Measurements from ENCODE around the gene ODF4. TPM values are rescaled to one million over a fixed set of nuclear protein-coding genes. Genes with fewer than 3 reads are reported as not detected.

ODF4 gene
- total and polyA plus RNA-seq, 10 of the 15 experiments (the other 5 are each of a cell fraction or from before 2014, with no cell fraction given) = not detected

GRCh38 chr17:8341456-8341855 lies 1.8 kb downstream of the ODF4 start:
- H3K4me3 ChIP-seq = no peak overlapping the region
- H3K9ac ChIP-seq (ENCODE audit: control insufficient read depth, insufficient read depth, low read length) = no peak overlapping the region
- in situ Hi-C loops (cut with MboI) (no loop called here), intact Hi-C loops (cut with micrococcal nuclease; ENCODE audit: unreplicated experiment) (no loop called here)
- H3K36me3 ChIP-seq (ENCODE audit: control insufficient read depth in 2 of 2, insufficient read depth in 2 of 2, low read length in 1 of 2) = no peaks in the 10 kb centered on the region
- ATAC-seq (no peak), DNase-seq (ENCODE audit: low read depth, low spot score) (no peak), FAIRE-seq (no peak)
- no peak overlapping the region for H3K4me2 ChIP-seq (ENCODE audit: control insufficient read depth, insufficient read depth)
- no peaks in the 10 kb centered on the region for H4K20me1 ChIP-seq (ENCODE audit: control insufficient read depth, insufficient read depth)
- ChIA-PET RAD21 (ENCODE audit: unreplicated experiment) (no interaction called here), POLR2A (no interaction called here), SMC1A (ENCODE audit: uncharacterized antibody, unreplicated experiment) (interaction anchor here (1.6 kb wide), 1 partner anchor 19 kb away, joined by 3 read pairs; no protein-coding TSS in a partner anchor), CTCF (interaction anchor here (0.5 kb wide), 1 partner anchor 1458 kb away, joined by 5 read pairs; no protein-coding TSS in a partner anchor)
- WGBS (ENCODE audit: insufficient coverage, insufficient replicate concordance, low lambda C conversion rate, missing lambda C conversion rate) = 28% methylated on average over 4 of the region's 4 CpGs
- H3K4me1 ChIP-seq (ENCODE audit: control insufficient read depth, insufficient read depth, low read length) = no peaks in the 10 kb centered on the region
- H3K79me2 ChIP-seq (ENCODE audit: control insufficient read depth, insufficient read depth, low read length) = no peaks in the 10 kb centered on the region
- H2AFZ ChIP-seq (ENCODE audit: control insufficient read depth, low read depth, low read length) = no peak overlapping the region
- no peaks in the 10 kb centered on the region for H3K9me3 ChIP-seq (replicated peaks; ENCODE audit: control insufficient read depth, insufficient read depth, low read length)
- no peak overlapping the region for H3K27ac ChIP-seq (ENCODE audit: control insufficient read depth, insufficient read depth)
- BruUV-seq (replicated peaks) = no TSS peak
- no peaks in the 10 kb centered on the region; a peak in 1 of 4 replicates for H3K27me3 ChIP-seq (replicated peaks in 1 of 2; ENCODE audit: control insufficient read depth in 2 of 2, insufficient read depth in 2 of 2, low read length in 1 of 2)
- TF ChIP-seq CBX3 (IDR thresholded peaks at IDR 0.05; ENCODE audit: borderline replicate concordance, low read depth) (no peak), REST (IDR thresholded peaks at IDR 0.05; ENCODE audit: low read depth, low read length) (no peak), CUX1 (IDR thresholded peaks at IDR 0.05; ENCODE audit: insufficient replicate concordance, low read depth, low read length) (no peak), POU2F2 (IDR thresholded peaks at IDR 0.05; ENCODE audit: borderline replicate concordance, low read depth, low read length) (no peak), SMC3 (IDR thresholded peaks at IDR 0.05; ENCODE audit: borderline replicate concordance, low read length) (no peak), SKIL (IDR thresholded peaks at IDR 0.05; ENCODE audit: low read depth, poor library complexity, severe bottlenecking) (no peak)
- TF ChIP-seq, protein P1, sequence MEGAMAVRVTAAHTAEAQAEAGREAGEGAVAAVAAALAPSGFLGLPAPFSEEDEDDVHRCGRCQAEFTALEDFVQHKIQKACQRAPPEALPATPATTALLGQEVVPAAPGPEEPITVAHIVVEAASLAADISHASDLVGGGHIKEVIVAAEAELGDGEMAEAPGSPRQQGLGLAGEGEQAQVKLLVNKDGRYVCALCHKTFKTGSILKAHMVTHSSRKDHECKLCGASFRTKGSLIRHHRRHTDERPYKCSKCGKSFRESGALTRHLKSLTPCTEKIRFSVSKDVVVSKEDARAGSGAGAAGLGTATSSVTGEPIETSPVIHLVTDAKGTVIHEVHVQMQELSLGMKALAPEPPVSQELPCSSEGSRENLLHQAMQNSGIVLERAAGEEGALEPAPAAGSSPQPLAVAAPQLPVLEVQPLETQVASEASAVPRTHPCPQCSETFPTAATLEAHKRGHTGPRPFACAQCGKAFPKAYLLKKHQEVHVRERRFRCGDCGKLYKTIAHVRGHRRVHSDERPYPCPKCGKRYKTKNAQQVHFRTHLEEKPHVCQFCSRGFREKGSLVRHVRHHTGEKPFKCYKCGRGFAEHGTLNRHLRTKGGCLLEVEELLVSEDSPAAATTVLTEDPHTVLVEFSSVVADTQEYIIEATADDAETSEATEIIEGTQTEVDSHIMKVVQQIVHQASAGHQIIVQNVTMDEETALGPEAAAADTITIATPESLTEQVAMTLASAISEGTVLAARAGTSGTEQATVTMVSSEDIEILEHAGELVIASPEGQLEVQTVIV (IDR thresholded peaks at IDR 0.05; ENCODE audit: borderline replicate concordance, partially characterized antibody) = no peak
